ENCODE results near the gene CEP295NL.
"Not testable (repeated sequence)": the region's sequence is repeated elsewhere in the genome, so short reads cannot be mapped to it uniquely, and the experiment has no call there.

CEP295NL gene

GRCh38 chr17:78929908-78930775 lies 27.1 kb upstream of the CEP295NL start:
- no peak for DNase-seq (ENCODE audit: low read depth in 2 of 3, low spot score in 2 of 3)

GRCh38 chr17:78925662-78926555 lies 22.9 kb upstream of the CEP295NL start:
- DNase-seq (ENCODE audit: low read depth in 2 of 3, low spot score in 2 of 3) = no peak

GRCh38 chr17:78925234-78925633 lies 22.2 kb upstream of the CEP295NL start, which contains the start of gene TIMP2:
TIMP2 (minus strand) TSS chr17:78925387; CDS start chr17:78925088, 299 bp downstream.
- DNase-seq (ENCODE audit: low read depth in 2 of 3, low spot score in 2 of 3) = peak in 1 of 3 experiments; percentile 15

GRCh38 chr17:78924481-78925151 lies 21.6 kb upstream of the CEP295NL start:
- DNase-seq (ENCODE audit: low read depth in 2 of 3, low spot score in 2 of 3) = no peak

- DNase-seq (ENCODE audit: low read depth in 2 of 3, low spot score in 2 of 3) = no peak
These were observed 20.9 kb upstream of the CEP295NL start for GRCh38 chr17:78923660-78924453.

GRCh38 chr17:78922816-78923498 lies 20.0 kb upstream of the CEP295NL start:
- DNase-seq (ENCODE audit: low read depth in 2 of 3, low spot score in 2 of 3) = no peak

- no peak for DNase-seq (ENCODE audit: low read depth in 2 of 3, low spot score in 2 of 3)
These were observed 18.5 kb upstream of the CEP295NL start for GRCh38 chr17:78921437-78921971.

- DNase-seq (ENCODE audit: low read depth in 2 of 3, low spot score in 2 of 3) = no peak
These were observed 17.5 kb upstream of the CEP295NL start for GRCh38 chr17:78920528-78920927.

GRCh38 chr17:78919861-78920450 lies 17.0 kb upstream of the CEP295NL start:
- DNase-seq (ENCODE audit: low read depth in 2 of 3, low spot score in 2 of 3) = no peak

GRCh38 chr17:78918979-78919378 lies 16.0 kb upstream of the CEP295NL start:
- DNase-seq (ENCODE audit: low read depth in 2 of 3, low spot score in 2 of 3) = no peak

GRCh38 chr17:78917451-78918275 lies 14.7 kb upstream of the CEP295NL start:
- DNase-seq (ENCODE audit: low read depth in 2 of 3, low spot score in 2 of 3) = no peak

- no peak for DNase-seq (ENCODE audit: low read depth in 2 of 3, low spot score in 2 of 3)
These were observed 13.1 kb upstream of the CEP295NL start for GRCh38 chr17:78915872-78916632.

GRCh38 chr17:78913115-78913514 lies 10.1 kb upstream of the CEP295NL start:
- DNase-seq (ENCODE audit: low read depth in 2 of 3, low spot score in 2 of 3) = no peak

GRCh38 chr17:78912082-78912481 lies 9.1 kb upstream of the CEP295NL start:
- no peak for DNase-seq (ENCODE audit: low read depth in 2 of 3, low spot score in 2 of 3)

GRCh38 chr17:78911543-78911942 lies 8.5 kb upstream of the CEP295NL start:
- not testable (repeated sequence) for DNase-seq (ENCODE audit: low read depth in 2 of 3, low spot score in 2 of 3)

- no peak for DNase-seq (ENCODE audit: low read depth in 2 of 3, low spot score in 2 of 3)
These were observed 7.7 kb upstream of the CEP295NL start for GRCh38 chr17:78910497-78911284.

- DNase-seq (ENCODE audit: low read depth in 2 of 3, low spot score in 2 of 3) = no peak
These were observed 5.4 kb upstream of the CEP295NL start for GRCh38 chr17:78908426-78908825.
